Lung (tissue), 12 donors: ENCODE results near the gene CHD9. TPM values are rescaled to one million over a fixed set of nuclear protein-coding genes. Genes with fewer than 3 reads are reported as not detected.
A peak's percentile ranks its signal among the peaks of the same experiment; 100 is the strongest.

ENCODE experiments used
- ATAC-seq: fragments of 200-7000 bp; cut with Tn5 transposase; one replicate; pipeline ENCODE4 v1.9.1; 2020; ENCODE audit warnings: moderate number of reproducible peaks; ENCODE audit not compliant: insufficient read depth, low FRiP score
- DNase-seq, 3 donors: peaks; one replicate each; pipeline ENCODE4 v3.0.0-alpha.2; 2013 to 2017
- H3K27ac ChIP-seq, 2 donors: one replicate each; pipeline ENCODE4 v1.5.1; 2013; ENCODE audit warnings: mild to moderate bottlenecking in 2 of 2, moderate library complexity in 2 of 2, control low read depth in 1 of 2, inconsistent platforms in 1 of 2, low read depth in 1 of 2, low read length in 1 of 2
- H3K27me3 ChIP-seq, 3 donors: one replicate each; pipeline ENCODE4 v1.5.1; 2013; ENCODE audit warnings: low read length in 2 of 3; ENCODE audit not compliant: control insufficient read depth in 3 of 3, insufficient read depth in 3 of 3
- H3K36me3 ChIP-seq, 4 donors: one replicate each; pipeline ENCODE4 v1.5.1; 2013; ENCODE audit warnings: low read length in 4 of 4, mild to moderate bottlenecking in 1 of 4, moderate library complexity in 1 of 4; ENCODE audit not compliant: control insufficient read depth in 4 of 4, insufficient read depth in 4 of 4
- H3K4me1 ChIP-seq, 5 donors: one replicate each; pipeline ENCODE4 v1.5.1; 2013; ENCODE audit warnings: low read length in 5 of 5, mild to moderate bottlenecking in 2 of 5, moderate library complexity in 1 of 5; ENCODE audit not compliant: control insufficient read depth in 5 of 5, insufficient read depth in 5 of 5
- H3K4me3 ChIP-seq: one replicate; pipeline ENCODE4 v1.5.1; 2013; ENCODE audit warnings: mild to moderate bottlenecking, control low read depth, moderate library complexity
- H3K9ac ChIP-seq, 2 donors: one replicate each; pipeline ENCODE4 v1.5.1; 2013; ENCODE audit warnings: low read length in 2 of 2, control low read depth in 1 of 2; ENCODE audit not compliant: insufficient read depth in 1 of 2
- H3K9me3 ChIP-seq, 4 donors: one replicate each; pipeline ENCODE4 v1.5.1; 2013; ENCODE audit warnings: low read length in 3 of 4, mild to moderate bottlenecking in 1 of 4, moderate library complexity in 1 of 4; ENCODE audit not compliant: control insufficient read depth in 4 of 4, insufficient read depth in 3 of 4
- CTCF ChIP-seq: IDR thresholded peaks from 2 replicates; pipeline ENCODE4 v1.5.1; 2012; ENCODE audit warnings: mild to moderate bottlenecking; ENCODE audit errors: control extremely low read depth, extremely low read depth
- WGBS, 2 donors: extraction: QIAGEN DNeasy Blood & Tissue Kit; methylation state at CpG; one replicate each; pipeline ENCODE4 v1.1.7; 2013; 5-methylcytosine and 5-hydroxymethylcytosine counted together
- polyA plus RNA-seq, 2 donors: library from polyadenylated mRNA; stranded (reverse); fragments of 200-250 nt; gene quantifications; one replicate each; pipeline ENCODE4 v1.2.1, GENCODE V29; 2013
- total RNA-seq, 2 donors: library from RNA; depleted of rRNA in 1 of 2; stranded (reverse); fragments of >200 nt in 1 of 2; gene quantifications; one replicate each; pipeline ENCODE4 v1.2.1, GENCODE V29; 2014 to 2021
- donor health status: control.
- donor health status: control.
- donor health status: Bipolar disorder and iron deficiency.
- donor health status: healthy.
- donor health status: DM: yes; HTN: yes; CAD: no.

Gene CHD9
- total and polyA plus RNA-seq, 4 donors = 12.7 to 138 (median 39.4) TPM

- Histone ChIP-seq H3K9me3 (no peaks in the 10 kb centered on the region), H3K27ac (peak overlapping the region; percentile 65 to 72), H3K4me1 (peaks cover 11 to 49% (median 27%) of the 10 kb centered on the region in 5 donors), H3K36me3 (no peaks in the 10 kb centered on the region), H3K4me3 (no peak overlapping the region), H3K9ac (peak overlapping the region in 1 of 2 donors; percentile 35), H3K27me3 (no peaks in the 10 kb centered on the region)
- ATAC-seq (no peak), DNase-seq (peak in 2 of 3 donors; percentile 56 to 59)
- no peak for TF ChIP-seq CTCF
- 65 to 77% methylated on average over 6 of the region's 6 CpGs for WGBS, 2 donors
Measured at GRCh38 chr16:53085931-53086421, 31.2 kb downstream of the CHD9 start.

GRCh38 chr16:53087101-53087500 lies 32.3 kb downstream of the CHD9 start:
- Histone ChIP-seq H3K4me1 (peaks cover 11 to 55% (median 32%) of the 10 kb centered on the region in 5 donors), H3K27me3 (no peaks in the 10 kb centered on the region), H3K36me3 (no peaks in the 10 kb centered on the region), H3K9ac (no peak overlapping the region), H3K4me3 (no peak overlapping the region), H3K9me3 (no peaks in the 10 kb centered on the region), H3K27ac (peak overlapping the region in 1 of 2 donors; percentile 38)
- 68 to 74% methylated on average over 3 of the region's 3 CpGs for WGBS, 2 donors
- no peak for TF ChIP-seq CTCF
- ATAC-seq (no peak), DNase-seq (peak in 1 of 3 donors; percentile 23)

- H3K4me1 ChIP-seq = peaks cover 15 to 61% (median 39%) of the 10 kb centered on the region in 5 donors
- H3K27me3 ChIP-seq = no peaks in the 10 kb centered on the region
- no peak overlapping the region for H3K9ac ChIP-seq
- H3K27ac ChIP-seq = peak overlapping the region; percentile 73 to 84
- H3K36me3 ChIP-seq = no peaks in the 10 kb centered on the region
- TF ChIP-seq CTCF = no peak
- no peak overlapping the region for H3K4me3 ChIP-seq
- no peaks in the 10 kb centered on the region for H3K9me3 ChIP-seq
- ATAC-seq (no peak), DNase-seq (peak in 2 of 3 donors; percentile 48 to 71)
- 38 to 65% methylated on average over 4 of the region's 4 CpGs for WGBS, 2 donors
Measured at GRCh38 chr16:53089434-53090285, 34.9 kb downstream of the CHD9 start.
